HG02938 (cell line): ENCODE data around the gene BMF.

Experiments
- ATAC-seq: cut with Tn5 transposase; IDR thresholded peaks from one replicate; pipeline ENCODE4 v1.9.1; 2021; ENCODE audit warnings: mild to moderate bottlenecking, moderate library complexity; ENCODE audit not compliant: unreplicated experiment

Gene BMF

DNA sequence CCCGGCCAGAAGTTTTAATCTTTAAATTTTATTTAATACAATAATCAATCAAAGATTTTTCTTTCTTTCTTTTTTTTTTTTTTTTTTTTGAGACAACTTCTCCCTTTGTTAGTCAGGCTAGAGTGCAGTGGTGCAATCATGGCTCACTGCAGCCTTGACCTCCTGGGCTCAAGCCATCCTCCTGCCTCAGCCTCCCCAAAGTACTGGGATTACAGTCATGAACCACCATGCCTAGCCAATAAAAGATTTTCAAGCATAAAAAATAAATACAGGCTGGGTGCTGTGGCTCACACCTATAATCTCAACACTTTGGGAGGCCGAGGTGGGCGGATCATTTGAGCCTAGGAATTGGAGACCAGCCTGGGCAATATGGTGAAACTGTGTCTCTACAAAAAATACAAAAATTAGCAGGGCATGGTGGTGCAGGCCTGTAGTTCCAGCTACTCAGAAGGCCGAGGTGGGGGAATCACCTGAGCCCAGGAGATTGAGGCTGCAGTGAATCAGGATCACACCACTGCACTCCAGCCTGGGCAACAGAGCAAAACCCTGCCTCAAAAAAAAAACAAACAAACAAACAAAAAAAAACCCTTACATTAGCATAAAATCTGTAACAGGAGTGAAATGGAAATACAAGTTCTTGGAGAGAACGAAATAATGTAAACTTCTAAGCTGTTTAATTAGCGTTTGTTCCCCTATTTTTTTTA, 40.6 kb downstream of the BMF start:
- ATAC-seq, result no peak

- no peak for ATAC-seq
These were observed 42.1 kb downstream of the BMF start for GRCh38 chr15:40066589-40066988.

DNA sequence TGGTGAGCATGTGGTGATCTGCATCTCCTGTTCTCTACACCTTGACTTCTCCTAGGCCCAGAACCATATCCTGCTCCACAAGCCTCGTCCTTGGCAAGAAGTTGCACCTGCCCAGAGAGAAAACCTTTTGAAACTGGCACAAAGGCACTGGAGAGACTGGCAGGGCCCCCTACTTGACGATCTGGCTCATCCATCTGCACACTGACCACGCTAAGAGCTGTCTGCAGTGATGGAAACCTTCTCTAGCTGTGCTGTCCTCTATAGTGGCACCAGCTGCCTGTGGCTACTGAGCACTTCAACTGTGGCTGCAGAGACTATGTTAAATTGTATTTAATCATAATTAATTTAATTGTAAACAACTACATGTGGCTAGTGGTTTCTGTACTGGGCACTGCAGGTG, 43.5 kb downstream of the BMF start:
- no peak for ATAC-seq

- peak; percentile 49 for ATAC-seq
These were observed 44.3 kb downstream of the BMF start for GRCh38 chr15:40064231-40064894.

DNA sequence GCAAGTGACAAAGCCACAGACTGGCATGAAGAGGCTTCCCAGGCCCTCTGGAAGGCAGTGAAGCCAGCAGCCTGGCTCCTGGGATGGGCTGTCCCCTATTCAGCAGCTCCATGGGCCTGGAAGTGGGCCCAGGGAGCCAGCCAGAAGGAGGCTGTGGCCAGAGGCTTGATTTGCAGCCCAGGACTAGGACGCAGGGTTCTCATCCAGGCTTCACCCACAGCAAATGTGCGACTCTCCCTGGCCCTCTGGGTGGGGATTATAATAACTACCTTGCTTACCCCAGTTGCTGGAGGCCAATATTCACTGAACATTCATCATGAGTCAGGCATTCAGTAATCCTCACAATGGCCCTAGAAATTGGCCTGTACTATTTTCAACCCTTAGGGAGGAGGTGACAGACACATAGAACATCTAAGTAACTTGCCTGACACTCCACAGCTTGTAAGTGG, 45.1 kb downstream of the BMF start:
- ATAC-seq, result no peak

DNA sequence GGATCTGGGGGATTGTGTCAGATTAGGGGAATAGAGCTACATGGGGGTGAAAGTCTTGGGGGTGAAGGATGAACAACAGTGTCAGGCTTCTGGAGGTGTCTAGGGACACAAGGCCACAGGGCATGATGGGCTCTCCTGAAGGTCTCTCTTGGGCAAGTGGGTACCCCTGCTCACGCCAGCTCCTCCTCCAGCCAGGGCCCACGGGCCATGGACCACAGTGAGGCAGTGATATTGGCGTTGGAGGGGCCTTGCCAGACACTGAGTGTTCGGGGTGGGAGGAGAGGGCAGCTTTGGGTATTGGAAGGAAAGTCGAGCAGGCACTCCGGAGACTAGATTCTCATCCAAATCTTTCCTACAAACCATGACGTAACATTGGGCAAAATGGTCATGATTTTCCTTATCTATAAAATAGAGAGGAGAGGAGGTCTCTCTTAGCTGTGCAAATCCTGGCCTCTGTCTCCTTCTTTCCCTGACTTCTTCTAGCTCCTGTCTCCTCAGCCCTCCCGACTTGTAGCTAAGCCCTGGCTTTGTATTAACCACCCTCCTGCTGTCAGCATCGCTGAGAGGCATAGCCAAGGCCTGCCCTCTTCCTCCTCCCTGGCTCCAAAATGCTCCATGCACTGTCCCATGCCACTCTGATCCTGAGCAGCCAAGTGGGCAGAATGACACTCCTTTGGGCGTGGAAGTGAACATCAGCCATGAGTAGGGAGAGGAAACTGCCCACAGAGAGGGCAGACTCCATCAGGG, 45.7 kb downstream of the BMF start:
- no peak for ATAC-seq

GRCh38 chr15:40061212-40061901, 47.3 kb downstream of the BMF start:
- peak; percentile 71 for ATAC-seq

DNA sequence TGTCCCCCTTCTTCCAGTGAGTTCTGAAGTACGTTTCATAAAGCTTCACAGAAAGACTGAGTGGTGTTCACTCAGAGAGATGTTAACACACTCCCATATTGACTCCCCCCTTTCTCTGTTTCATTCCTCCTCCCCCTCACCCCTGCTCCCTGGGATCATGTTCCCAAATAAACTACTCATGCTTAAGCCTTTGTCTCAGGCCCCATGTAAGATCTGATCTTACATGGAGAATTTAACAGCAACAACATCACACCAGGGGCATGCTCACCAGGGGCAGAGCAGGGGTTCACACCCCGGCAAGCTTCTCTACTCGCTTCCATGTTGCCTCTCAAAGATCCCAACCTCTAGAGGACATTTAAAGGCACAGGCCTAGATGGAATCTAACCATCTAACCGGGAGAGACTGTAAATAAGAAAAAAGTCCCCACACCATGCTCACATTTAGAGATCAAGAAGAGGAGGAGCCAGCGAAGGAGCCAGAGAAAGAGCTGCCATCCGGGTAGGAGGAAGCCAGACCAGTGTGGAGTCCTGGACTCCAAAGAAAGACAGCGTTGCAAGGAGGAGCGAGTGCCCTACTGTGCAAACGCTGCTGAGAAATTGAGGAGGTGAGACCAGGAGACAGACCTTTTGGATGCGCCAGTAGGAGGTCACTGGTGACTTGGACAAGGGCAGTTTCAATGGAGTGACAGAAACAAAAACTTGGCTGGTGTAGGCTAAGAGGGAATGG, 48.3 kb downstream of the BMF start:
- no peak for ATAC-seq

- ATAC-seq, result no peak
These were observed 48.9 kb downstream of the BMF start for GRCh38 chr15:40059821-40060220.

GRCh38 chr15:40058476-40059140, 50.1 kb downstream of the BMF start:
- no peak for ATAC-seq

DNA sequence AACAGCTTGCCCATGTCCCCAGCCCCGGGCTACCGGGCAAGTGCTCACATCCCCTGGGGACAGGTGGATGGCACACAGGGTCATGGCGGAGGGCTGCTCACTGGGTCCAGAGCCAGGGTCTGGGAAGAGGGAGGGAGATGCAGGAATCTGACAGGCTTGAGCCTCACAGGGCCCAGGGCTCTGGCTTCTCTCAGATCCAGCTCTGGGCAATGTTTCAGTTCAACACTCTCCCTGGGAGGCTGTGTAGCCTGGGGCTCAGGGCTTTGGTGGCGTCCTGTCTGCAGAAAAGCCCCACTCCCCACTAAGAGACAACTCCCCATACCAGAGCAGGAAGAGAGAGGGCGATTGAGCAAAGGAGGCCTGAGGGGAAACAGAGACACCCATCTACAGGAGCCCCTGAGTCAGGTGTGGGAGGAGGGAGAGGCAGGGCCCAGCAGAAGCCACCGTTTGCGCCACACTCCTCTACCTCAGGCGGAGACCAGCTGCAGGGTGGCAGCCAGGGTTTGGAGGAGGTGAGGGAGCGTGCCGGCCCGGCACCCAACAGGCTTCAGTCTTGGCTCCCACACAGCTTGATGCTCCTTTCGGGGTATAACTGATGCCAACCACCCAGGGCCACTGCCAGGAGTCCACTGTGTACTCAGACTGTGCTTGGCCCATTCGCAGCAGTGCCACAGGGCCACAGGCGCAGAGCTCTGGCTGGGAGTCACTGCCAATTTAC, 52.9 kb downstream of the BMF start:
- no peak for ATAC-seq

- ATAC-seq, result peak; percentile 67
These were observed 53.7 kb downstream of the BMF start for GRCh38 chr15:40054855-40055575.

DNA sequence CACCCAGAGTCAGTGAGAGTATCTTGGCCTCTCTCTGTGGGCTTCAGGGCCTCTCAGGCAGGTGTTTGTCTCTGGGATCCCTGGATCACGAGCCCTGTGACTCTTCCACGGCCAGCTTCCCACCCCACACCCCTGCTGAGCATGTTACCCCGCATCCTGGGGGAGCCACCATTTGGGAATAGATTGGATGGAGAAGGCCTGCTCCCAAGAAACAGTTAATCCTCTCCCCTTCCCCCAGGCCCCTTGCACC, 54.1 kb downstream of the BMF start:
- peak; percentile 39 for ATAC-seq

DNA sequence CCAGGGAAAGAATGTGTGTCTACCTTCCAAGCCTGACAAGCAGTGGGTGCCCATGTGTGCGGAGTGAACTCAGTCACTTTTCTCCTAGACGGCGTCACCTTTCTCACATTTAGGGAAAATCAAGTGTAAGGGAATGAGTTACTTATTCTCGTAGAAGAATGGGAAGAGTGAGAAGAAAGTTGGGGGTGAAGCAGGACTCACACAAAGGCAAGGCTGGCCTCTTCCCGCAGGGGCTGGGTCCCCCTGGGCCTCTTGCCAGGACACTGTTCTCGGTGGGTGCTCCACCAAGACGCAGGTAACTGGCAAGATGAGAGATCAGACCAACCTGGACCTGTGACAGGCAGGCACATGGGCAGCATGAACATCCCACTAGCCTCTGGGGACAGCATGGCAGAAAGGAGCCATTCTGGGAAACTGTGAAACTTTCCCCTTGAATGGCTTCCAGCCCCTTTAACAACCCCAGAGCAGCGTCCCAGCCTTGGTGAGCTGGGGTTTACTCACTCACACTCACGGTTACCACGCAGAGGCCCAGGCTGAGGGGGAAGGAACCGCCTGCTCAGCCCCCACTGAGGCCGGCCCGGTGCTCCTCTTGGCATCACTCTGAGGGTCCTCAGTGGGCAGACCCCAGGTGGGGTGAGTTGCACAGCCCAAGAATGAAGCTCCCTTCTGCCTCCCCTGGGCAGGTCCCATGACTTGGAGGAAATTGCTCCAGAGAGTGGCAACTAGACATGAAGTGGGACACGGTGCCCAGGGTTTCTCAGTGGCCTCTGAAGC, 54.7 kb downstream of the BMF start:
- ATAC-seq, result peak; percentile 20

- no peak for ATAC-seq
These were observed 55.4 kb downstream of the BMF start for GRCh38 chr15:40053079-40053830.

GRCh38 chr15:40052604-40053003, 56.1 kb downstream of the BMF start:
- no peak for ATAC-seq

- no peak for ATAC-seq
These were observed 56.9 kb downstream of the BMF start for GRCh38 chr15:40051616-40052415.
